GM12878 (cell line): ENCODE results near the gene SPACA5. TPM values are rescaled to one million over a fixed set of nuclear protein-coding genes. Genes with fewer than 3 reads are reported as not detected.

Experiments used
- ATAC-seq: fragments of 200-7000 bp; cut with Tn5 transposase; 3 replicates; pipeline ENCODE4 v1.9.1; 2020; ENCODE audit warnings: mild to moderate bottlenecking, moderate library complexity
- BruUV-seq: library from RNA; stranded (reverse); fragments of 400-500 nt; replicated peaks from 2 replicates; lab custom pipeline; 2021; lab: Mats Ljungman, UMichigan
- CTCF ChIA-PET: fragments of 300-600 bp; sonication (Branson Sonifier 250); formaldehyde crosslinking; extraction: SDS; loops from one replicate; lab custom pipeline; 2021; ENCODE audit warnings: inconsistent platforms; lab: Yijun Ruan, JAX
- POLR2A ChIA-PET: fragments of 350-600 bp; formaldehyde crosslinking; extraction: SDS; loops from one replicate; lab custom pipeline; 2021; ENCODE audit warnings: inconsistent platforms; lab: Charles Lee
- RAD21 ChIA-PET: fragments of 300-600 bp; sonication (Branson Sonifier 250); formaldehyde crosslinking; loops from one replicate; lab custom pipeline; 2023; ENCODE audit warnings: antibody characterized with exemption; ENCODE audit not compliant: unreplicated experiment; lab: Charles Lee
- SMC1A ChIA-PET: fragments of 300-600 bp; sonication (Branson Sonifier 250); formaldehyde crosslinking; loops from one replicate; lab custom pipeline; 2023; ENCODE audit not compliant: unreplicated experiment, uncharacterized antibody; lab: Charles Lee
- DNase-seq: peaks from one replicate; pipeline ENCODE4 v3.0.0-alpha.2; 2011; ENCODE audit warnings: low read depth, low spot score
- FAIRE-seq: peaks from 3 replicates; lab custom pipeline; 2011; peaks lifted over from hg19 to GRCh38; lab: Jason Lieb, UNC
- H2AFZ ChIP-seq: 2 replicates; pipeline ENCODE4 v1.6.0; 2011; ENCODE audit warnings: low read depth, low read length, control low read depth; ENCODE audit not compliant: control insufficient read depth
- H3K27ac ChIP-seq: 2 replicates; pipeline ENCODE4 v1.5.1; 2011; ENCODE audit warnings: control low read depth; ENCODE audit not compliant: control insufficient read depth, insufficient read depth
- H3K27me3 ChIP-seq, 2 experiments: replicated peaks in 1 of 2; 2 replicates each; pipeline versions ENCODE4 v1.6.0 to v1.6.1; 2011; ENCODE audit warnings: low read length in 1 of 2; ENCODE audit not compliant: control insufficient read depth in 2 of 2, insufficient read depth in 2 of 2
- H3K36me3 ChIP-seq, 2 experiments: 2 replicates each; pipeline ENCODE4 v1.5.1; 2011; ENCODE audit warnings: low read length in 1 of 2; ENCODE audit not compliant: control insufficient read depth in 2 of 2, insufficient read depth in 2 of 2
- H3K4me1 ChIP-seq: 2 replicates; pipeline ENCODE4 v1.6.1; 2011; ENCODE audit warnings: mild to moderate bottlenecking, low read length, moderate library complexity, mixed read lengths; ENCODE audit not compliant: control insufficient read depth, insufficient read depth
- H3K4me2 ChIP-seq: 2 replicates; pipeline ENCODE4 v1.6.0; 2011; ENCODE audit warnings: control low read depth; ENCODE audit not compliant: control insufficient read depth, insufficient read depth
- H3K4me3 ChIP-seq: fragments of 200-600 bp; sonication (generic); 2 replicates; pipeline ENCODE4 v1.5.1; 2016
- H3K79me2 ChIP-seq: 2 replicates; pipeline ENCODE4 v1.6.0; 2011; ENCODE audit warnings: low read length; ENCODE audit not compliant: control insufficient read depth, insufficient read depth
- H3K9ac ChIP-seq: 2 replicates; pipeline ENCODE4 v1.8.0; 2011; ENCODE audit warnings: low read length, control low read depth, mixed read lengths; ENCODE audit not compliant: control insufficient read depth, insufficient read depth
- H3K9me3 ChIP-seq: replicated peaks from 3 replicates; pipeline ENCODE4 v1.5.1; 2011; ENCODE audit warnings: mild to moderate bottlenecking, low read length; ENCODE audit not compliant: control insufficient read depth, insufficient read depth
- H4K20me1 ChIP-seq: 2 replicates; pipeline ENCODE4 v1.6.0; 2011; ENCODE audit not compliant: control insufficient read depth, insufficient read depth
- BCL11A ChIP-seq: IDR thresholded peaks from 2 replicates; pipeline ENCODE4 v1.6.1; 2011; ENCODE audit warnings: low read depth, low read length
- SP1 ChIP-seq: IDR thresholded peaks from one replicate; pipeline ENCODE4 v1.6.1; 2011; ENCODE audit warnings: low read depth, low read length
- SRF ChIP-seq, 2 experiments: IDR thresholded peaks; 2 replicates each; pipeline ENCODE4 v1.6.1; 2011; ENCODE audit warnings: low read depth in 2 of 2, low read length in 2 of 2, mild to moderate bottlenecking in 1 of 2, moderate library complexity in 1 of 2
- ZNF622 ChIP-seq: fragments of 450-650 bp; IDR thresholded peaks from 2 replicates; pipeline ENCODE4 v1.6.1; 2017; ENCODE audit warnings: mild to moderate bottlenecking, inconsistent platforms
- ZSCAN29 ChIP-seq: fragments of 450-650 bp; IDR thresholded peaks from 2 replicates; pipeline ENCODE4 v1.6.1; 2017; ENCODE audit warnings: mild to moderate bottlenecking, moderate library complexity
- WGBS: methylation state at CpG from one replicate; pipeline ENCODE4 v1.1.6; 2016; ENCODE audit warnings: low lambda C conversion rate; ENCODE audit not compliant: insufficient replicate concordance, insufficient coverage; ENCODE audit errors: missing lambda C conversion rate; 5-methylcytosine and 5-hydroxymethylcytosine counted together
- in situ Hi-C: fragments of 300-500 bp; cut with MboI; formaldehyde crosslinking; loops from 9 replicates; pipeline ENCODE4 v1.14.3; 2018; ENCODE audit warnings: mixed read lengths
- intact Hi-C: fragments of 100-400 bp; cut with micrococcal nuclease; formaldehyde crosslinking; loops from one replicate; pipeline ENCODE4 v1.14.2; 2022; ENCODE audit not compliant: unreplicated experiment
- polyA plus RNA-seq, 11 experiments: library from polyadenylated mRNA; depleted of rRNA in 4 of 11; unstranded in 6 of 11; stranded (reverse) in 5 of 11; fragments of >200 nt; fragmentation: Nextera tagmentation in 4 of 11; fragmentation: Illumina TruSeq in 1 of 11; extraction: Ambion mirVana in 4 of 11; extraction: Trizol in 1 of 11; gene quantifications; 1 replicate in 1 of 11; 2 replicates in 10 of 11; pipeline versions ENCODE4 v1.2.1 to v1.2.3, GENCODE V29; 2011 to 2016; ENCODE audit warnings: inconsistent platforms in 2 of 11, missing spikeins in 2 of 11, low read depth in 1 of 11
- total RNA-seq, 4 experiments: library from RNA; depleted of rRNA in 3 of 4; stranded (reverse); fragments of >200 nt in 3 of 4; fragmentation: Illumina TruSeq in 1 of 4; extraction: Trizol in 1 of 4; gene quantifications; 2 replicates each; pipeline versions ENCODE4 v1.2.1 to v1.2.3, GENCODE V29; 2013 to 2021
- TF ChIP-seq, protein P1 (sequence below): fragments of 450-650 bp; IDR thresholded peaks from 2 replicates; pipeline ENCODE4 v1.6.1; 2018; ENCODE audit warnings: borderline replicate concordance, mild to moderate bottlenecking; ENCODE audit not compliant: partially characterized antibody
- TF ChIP-seq, protein P2 (sequence below): fragments of 450-650 bp; IDR thresholded peaks from 2 replicates; pipeline ENCODE4 v1.6.1; 2018; ENCODE audit warnings: mild to moderate bottlenecking, low read depth, moderate library complexity; ENCODE audit not compliant: partially characterized antibody
- TF ChIP-seq, protein P3 (sequence below): IDR thresholded peaks from 2 replicates; pipeline ENCODE4 v1.6.1; 2012; ENCODE audit warnings: low read length, inconsistent platforms

SPACA5 gene
- total and polyA plus RNA-seq, 10 of the 15 experiments (the other 5 are each of a cell fraction or from before 2014, with no cell fraction given), result 0.18 to 0.97 (median 0.25) TPM; not detected in 4

DNA sequence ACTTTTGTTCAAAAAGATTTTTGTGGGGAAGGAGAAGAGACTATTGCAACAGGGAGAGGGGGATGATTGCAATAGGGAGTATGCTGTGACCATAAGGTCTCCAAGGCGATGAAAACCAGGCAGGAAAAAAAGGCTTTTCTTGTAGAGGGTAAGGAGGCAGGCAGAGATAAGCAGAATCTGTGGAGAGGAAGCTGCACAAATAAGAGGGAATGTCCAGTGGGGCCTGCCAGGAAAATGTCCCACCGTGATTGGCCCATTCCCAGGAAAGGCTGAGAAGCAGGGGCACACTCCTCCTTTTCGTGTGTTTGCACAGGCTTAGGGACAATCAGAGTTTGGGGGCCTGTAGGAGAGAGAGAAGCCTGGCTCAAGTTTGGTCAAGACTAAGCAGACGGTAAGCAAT lies 29.1 kb downstream of the SPACA5 start:
- FAIRE-seq, result no peak
- in situ Hi-C loops, result no loop called here

More for the DNA sequence above, 29.1 kb downstream of the SPACA5 start:
- Histone ChIP-seq H3K27ac (no peak overlapping the region), H4K20me1 (no peaks in the 10 kb centered on the region), H3K4me2 (no peak overlapping the region), H3K27me3 (no peaks in the 10 kb centered on the region), H3K36me3 (no peaks in the 10 kb centered on the region), H3K79me2 (no peaks in the 10 kb centered on the region), H3K9ac (no peak overlapping the region), H3K4me3 (no peak overlapping the region), H3K9me3 (no peaks in the 10 kb centered on the region), H3K4me1 (no peaks in the 10 kb centered on the region), H2AFZ (no peak overlapping the region)
- TF ChIP-seq BCL11A, result no peak
- no peak for TF ChIP-seq ZNF622
- TF ChIP-seq, protein P1, sequence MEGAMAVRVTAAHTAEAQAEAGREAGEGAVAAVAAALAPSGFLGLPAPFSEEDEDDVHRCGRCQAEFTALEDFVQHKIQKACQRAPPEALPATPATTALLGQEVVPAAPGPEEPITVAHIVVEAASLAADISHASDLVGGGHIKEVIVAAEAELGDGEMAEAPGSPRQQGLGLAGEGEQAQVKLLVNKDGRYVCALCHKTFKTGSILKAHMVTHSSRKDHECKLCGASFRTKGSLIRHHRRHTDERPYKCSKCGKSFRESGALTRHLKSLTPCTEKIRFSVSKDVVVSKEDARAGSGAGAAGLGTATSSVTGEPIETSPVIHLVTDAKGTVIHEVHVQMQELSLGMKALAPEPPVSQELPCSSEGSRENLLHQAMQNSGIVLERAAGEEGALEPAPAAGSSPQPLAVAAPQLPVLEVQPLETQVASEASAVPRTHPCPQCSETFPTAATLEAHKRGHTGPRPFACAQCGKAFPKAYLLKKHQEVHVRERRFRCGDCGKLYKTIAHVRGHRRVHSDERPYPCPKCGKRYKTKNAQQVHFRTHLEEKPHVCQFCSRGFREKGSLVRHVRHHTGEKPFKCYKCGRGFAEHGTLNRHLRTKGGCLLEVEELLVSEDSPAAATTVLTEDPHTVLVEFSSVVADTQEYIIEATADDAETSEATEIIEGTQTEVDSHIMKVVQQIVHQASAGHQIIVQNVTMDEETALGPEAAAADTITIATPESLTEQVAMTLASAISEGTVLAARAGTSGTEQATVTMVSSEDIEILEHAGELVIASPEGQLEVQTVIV, result no peak
- TF ChIP-seq SP1, result no peak
- TF ChIP-seq, protein P2, sequence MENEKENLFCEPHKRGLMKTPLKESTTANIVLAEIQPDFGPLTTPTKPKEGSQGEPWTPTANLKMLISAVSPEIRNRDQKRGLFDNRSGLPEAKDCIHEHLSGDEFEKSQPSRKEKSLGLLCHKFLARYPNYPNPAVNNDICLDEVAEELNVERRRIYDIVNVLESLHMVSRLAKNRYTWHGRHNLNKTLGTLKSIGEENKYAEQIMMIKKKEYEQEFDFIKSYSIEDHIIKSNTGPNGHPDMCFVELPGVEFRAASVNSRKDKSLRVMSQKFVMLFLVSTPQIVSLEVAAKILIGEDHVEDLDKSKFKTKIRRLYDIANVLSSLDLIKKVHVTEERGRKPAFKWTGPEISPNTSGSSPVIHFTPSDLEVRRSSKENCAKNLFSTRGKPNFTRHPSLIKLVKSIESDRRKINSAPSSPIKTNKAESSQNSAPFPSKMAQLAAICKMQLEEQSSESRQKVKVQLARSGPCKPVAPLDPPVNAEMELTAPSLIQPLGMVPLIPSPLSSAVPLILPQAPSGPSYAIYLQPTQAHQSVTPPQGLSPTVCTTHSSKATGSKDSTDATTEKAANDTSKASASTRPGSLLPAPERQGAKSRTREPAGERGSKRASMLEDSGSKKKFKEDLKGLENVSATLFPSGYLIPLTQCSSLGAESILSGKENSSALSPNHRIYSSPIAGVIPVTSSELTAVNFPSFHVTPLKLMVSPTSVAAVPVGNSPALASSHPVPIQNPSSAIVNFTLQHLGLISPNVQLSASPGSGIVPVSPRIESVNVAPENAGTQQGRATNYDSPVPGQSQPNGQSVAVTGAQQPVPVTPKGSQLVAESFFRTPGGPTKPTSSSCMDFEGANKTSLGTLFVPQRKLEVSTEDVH, result no peak
- TF ChIP-seq ZSCAN29, result no peak
- TF ChIP-seq SRF (IDR thresholded peaks at IDR 0.05; ENCODE audit: low read depth in 2 of 2, low read length in 2 of 2), result no peak
- TF ChIP-seq, protein P3, sequence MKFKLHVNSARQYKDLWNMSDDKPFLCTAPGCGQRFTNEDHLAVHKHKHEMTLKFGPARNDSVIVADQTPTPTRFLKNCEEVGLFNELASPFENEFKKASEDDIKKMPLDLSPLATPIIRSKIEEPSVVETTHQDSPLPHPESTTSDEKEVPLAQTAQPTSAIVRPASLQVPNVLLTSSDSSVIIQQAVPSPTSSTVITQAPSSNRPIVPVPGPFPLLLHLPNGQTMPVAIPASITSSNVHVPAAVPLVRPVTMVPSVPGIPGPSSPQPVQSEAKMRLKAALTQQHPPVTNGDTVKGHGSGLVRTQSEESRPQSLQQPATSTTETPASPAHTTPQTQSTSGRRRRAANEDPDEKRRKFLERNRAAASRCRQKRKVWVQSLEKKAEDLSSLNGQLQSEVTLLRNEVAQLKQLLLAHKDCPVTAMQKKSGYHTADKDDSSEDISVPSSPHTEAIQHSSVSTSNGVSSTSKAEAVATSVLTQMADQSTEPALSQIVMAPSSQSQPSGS, result no peak
- WGBS, result 26% methylated on average over 4 of the region's 4 CpGs
- SMC1A ChIA-PET, result no interaction called here
- no TSS peak for BruUV-seq
- ATAC-seq (no peak), DNase-seq (no peak)
- intact Hi-C loops, result no loop called here
- RAD21 ChIA-PET, result no interaction called here
- POLR2A ChIA-PET, result no interaction called here
- CTCF ChIA-PET, result interaction anchor here (1.2 kb wide), 1 partner anchor 9 kb away, joined by 4 read pairs; no protein-coding TSS in a partner anchor
